ENCODE data around the gene ORM1.

DNA sequence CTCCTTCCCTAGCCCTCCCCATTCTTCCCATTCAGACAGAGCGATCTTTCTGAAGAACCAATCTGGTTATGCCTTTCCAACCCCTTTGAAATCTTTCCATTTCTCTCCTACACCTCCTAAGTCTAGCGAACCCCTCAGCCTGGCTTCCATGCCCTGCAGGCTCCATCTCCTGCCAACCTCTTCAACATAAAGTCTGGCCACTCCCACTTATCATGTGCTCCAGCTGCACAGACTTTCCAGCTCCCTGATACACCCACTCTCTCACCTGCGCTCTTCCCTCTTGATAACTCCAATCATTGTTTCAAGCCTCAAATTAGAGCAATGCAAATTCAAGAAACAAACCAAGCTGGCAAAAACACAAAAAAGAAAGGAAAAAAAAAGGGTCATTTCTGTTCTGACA is 3.8 kb upstream of the ORM1 start:
- TF ChIP-seq CTCF (conservative IDR thresholded peaks at IDR 0.05; ENCODE audit: low read length) (no peak), EZH2phosphoT487 (IDR thresholded peaks at IDR 0.05; ENCODE audit: borderline replicate concordance, low read depth, low read length) (no peak)
